GM10248 (cell line): ENCODE results near the gene PNMT.

Experiments
- CTCF ChIA-PET: fragments of 300-600 bp; sonication (Branson Sonifier 250); formaldehyde crosslinking; extraction: SDS; loops from one replicate; lab custom pipeline; 2021; ENCODE audit warnings: antibody characterized with exemption; lab: Yijun Ruan, JAX
- POLR2A ChIA-PET: fragments of 350-650 bp; sonication (Branson Sonifier 250); formaldehyde crosslinking; extraction: SDS; loops from one replicate; lab custom pipeline; 2020; ENCODE audit warnings: antibody characterized with exemption; lab: Yijun Ruan, JAX
- DNase-seq: peaks from one replicate; pipeline ENCODE4 v3.0.0; 2012; ENCODE audit errors: extremely low spot score
- TF ChIP-seq, protein P1 (sequence below): IDR thresholded peaks from 2 replicates; pipeline ENCODE4 v1.5.1; 2012; ENCODE audit warnings: mild to moderate bottlenecking, low read depth; ENCODE audit errors: extremely low read depth, missing control alignments, control extremely low read depth

PNMT gene

DNA sequence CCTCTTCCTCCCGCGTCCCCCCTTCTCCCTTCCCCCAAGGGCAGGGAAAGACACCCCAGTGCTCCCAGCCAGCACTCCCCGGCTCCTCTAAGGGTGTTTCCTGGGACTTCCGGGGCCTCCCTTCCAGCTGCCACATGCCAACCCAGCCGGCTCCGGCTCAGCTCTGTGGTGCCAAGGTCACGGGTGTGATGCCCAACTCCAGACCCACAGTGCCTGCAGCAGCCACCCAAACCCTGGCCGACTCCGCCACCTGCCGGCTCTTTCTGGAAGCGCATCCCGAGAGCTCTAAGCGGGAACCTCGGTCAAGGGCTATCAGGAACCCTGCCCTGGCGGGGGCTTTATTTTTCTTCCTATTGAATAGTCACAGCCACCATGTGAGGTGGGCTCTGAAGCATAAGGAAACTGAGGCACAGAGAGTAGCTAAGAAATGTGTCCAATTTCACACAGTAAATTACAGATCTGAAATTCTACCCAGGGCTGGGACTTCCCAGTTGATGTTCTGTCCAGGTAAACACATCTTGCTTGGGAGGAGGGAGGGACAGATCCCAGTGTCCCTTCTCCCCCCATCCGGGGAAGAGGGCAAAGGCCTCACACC lies 44.8 kb upstream of the PNMT start:
- ChIA-PET CTCF (interaction anchor here (0.6 to 9.5 kb wide), 42 partner anchors 9 to 463 kb away, joined by 3 to 166 read pairs (median 4); partner anchors contain the start of genes MIEN1, PNMT, PSMD3 and STARD3), POLR2A (interaction anchor here (0.6 kb wide), 2 partner anchors 9 to 174 kb away, joined by 3 to 4 read pairs; no protein-coding TSS in a partner anchor)
- TF ChIP-seq, protein P1, sequence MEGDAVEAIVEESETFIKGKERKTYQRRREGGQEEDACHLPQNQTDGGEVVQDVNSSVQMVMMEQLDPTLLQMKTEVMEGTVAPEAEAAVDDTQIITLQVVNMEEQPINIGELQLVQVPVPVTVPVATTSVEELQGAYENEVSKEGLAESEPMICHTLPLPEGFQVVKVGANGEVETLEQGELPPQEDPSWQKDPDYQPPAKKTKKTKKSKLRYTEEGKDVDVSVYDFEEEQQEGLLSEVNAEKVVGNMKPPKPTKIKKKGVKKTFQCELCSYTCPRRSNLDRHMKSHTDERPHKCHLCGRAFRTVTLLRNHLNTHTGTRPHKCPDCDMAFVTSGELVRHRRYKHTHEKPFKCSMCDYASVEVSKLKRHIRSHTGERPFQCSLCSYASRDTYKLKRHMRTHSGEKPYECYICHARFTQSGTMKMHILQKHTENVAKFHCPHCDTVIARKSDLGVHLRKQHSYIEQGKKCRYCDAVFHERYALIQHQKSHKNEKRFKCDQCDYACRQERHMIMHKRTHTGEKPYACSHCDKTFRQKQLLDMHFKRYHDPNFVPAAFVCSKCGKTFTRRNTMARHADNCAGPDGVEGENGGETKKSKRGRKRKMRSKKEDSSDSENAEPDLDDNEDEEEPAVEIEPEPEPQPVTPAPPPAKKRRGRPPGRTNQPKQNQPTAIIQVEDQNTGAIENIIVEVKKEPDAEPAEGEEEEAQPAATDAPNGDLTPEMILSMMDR: peak; percentile 94
- DNase-seq: peak; percentile 84

DNA sequence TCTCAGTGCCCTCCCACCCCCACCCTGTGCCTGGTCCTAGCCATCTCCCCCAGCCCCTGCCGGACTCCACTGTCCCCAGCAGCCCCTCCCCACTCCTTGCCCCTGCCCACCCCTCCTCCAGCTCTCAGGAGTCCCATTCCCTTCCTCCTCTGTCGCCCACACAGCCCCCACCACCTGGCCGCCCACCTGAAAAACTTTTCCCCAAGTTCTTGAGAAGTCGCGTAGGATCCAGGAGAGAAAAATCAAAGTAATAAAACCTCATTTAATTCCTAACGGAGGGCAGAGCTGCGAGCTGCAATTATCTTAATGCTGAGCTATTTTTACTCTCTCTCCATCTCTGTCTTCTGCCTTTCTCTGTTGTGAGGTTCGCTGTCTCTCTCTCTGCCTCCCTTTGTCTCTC lies 43.9 kb upstream of the PNMT start:
- CTCF ChIA-PET: interaction anchor here (0.7 to 9.5 kb wide), 13 partner anchors 8 to 451 kb away, joined by 3 to 166 read pairs (median 33); partner anchors contain the start of gene MIEN1
- POLR2A ChIA-PET: no interaction called here
- TF ChIP-seq, protein P1: no peak
- no peak for DNase-seq

DNA sequence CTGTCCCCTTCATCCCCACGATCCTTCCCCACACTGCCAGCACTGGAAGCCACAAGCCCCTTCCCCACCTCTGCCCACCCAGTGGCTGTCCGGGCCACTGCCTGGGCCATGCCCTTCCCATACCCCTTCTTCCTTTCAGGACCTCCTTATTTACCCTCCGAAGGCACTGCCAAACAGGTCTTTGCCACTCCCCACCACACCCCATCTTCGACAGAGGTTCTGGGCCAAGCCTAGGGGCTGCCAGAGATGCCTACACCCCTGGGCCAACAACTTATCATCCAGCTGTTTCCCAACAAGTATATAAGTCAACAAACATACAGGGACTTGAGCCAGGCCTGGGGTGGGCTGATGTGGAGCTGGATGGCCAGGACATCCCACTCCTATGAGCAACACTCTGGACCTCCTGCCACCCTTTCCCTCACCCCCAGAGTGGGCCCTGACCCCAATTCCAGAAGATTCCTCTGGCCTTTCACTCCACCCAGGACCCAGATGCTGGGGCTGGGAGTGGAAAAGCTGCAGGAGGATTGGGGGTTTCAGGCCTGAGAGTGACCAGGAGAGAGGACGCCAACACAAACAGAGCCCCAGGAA lies 43.0 kb upstream of the PNMT start:
- ChIA-PET POLR2A (no interaction called here), CTCF (interaction anchor here (0.7 to 9.5 kb wide), 10 partner anchors 7 to 401 kb away, joined by 3 to 166 read pairs (median 5); partner anchors contain the start of gene PSMD3)
- DNase-seq: no peak
- TF ChIP-seq, protein P1: no peak

DNA sequence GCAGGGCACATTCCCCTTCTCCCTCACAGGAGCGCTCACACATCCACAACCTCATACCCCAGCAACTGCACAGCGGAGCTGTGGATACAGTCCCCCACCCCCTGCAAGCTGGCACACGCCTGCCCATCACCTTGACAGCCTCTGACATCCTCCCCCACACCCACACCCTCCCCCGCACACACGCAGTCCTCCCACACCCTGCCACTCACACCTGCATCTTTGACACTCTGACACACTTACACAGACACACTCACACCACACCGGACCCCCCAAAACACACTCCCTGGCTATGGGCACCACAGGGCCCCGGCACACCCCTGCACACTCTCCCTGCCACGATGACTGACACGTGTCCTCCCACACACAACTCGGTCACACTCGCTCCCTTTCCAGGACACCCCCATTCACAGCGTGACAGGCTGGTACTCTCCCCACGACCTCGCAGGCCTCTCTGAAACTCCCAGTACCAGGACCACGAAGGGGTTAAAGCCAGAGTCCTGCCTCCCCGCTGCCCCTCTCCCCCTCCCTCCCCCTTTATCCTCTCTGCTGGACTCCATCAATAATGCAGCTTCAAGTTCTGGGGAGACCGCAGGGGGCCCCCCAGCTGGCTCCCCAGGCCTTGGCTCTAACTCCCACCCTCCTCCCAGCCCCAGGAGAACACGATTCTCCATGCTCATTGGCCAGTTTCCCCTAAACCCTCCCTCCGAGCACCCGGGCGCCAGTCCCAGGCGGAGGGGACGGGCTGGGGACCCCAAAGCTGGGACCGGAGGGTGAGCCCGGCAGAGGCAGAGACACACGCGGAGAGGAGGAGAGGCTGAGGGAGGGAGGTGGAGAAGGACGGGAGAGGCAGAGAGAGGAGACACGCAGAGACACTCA lies 41.8 kb upstream of the PNMT start, which contains the start of gene PPP1R1B:
TSS of gene PPP1R1B (plus strand) at position 782 of the 876 bp plus-strand sequence. CDS start 441 bp downstream, outside the sequence.
- no peak for DNase-seq
- ChIA-PET POLR2A (no interaction called here), CTCF (interaction anchor here (1.5 to 9.5 kb wide), 6 partner anchors 6 to 354 kb away, joined by 4 to 166 read pairs (median 78); partner anchors contain the start of gene PSMD3)
- TF ChIP-seq, protein P1: no peak

DNA sequence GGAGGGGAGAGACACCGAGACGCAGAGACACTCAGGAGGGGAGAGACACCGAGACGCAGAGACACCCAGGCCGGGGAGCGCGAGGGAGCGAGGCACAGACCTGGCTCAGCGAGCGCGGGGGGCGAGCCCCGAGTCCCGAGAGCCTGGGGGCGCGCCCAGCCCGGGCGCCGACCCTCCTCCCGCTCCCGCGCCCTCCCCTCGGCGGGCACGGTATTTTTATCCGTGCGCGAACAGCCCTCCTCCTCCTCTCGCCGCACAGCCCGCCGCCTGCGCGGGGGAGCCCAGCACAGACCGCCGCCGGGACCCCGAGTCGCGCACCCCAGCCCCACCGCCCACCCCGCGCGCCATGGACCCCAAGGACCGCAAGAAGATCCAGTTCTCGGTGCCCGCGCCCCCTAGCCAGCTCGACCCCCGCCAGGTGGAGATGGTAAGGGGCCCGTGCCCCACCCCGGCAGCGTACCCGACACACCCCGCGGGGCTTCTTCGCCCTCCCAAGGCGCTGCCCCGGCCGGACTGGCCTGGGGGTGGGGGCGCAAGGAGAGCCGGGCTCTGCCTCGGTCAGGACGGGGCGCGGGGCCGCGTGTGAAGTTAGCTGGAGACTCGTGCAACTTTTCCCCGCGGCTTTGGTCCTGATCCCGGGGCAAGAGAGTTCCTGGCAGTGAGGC lies 41.1 kb upstream of the PNMT start:
- no peak for DNase-seq
- POLR2A ChIA-PET: no interaction called here
- CTCF ChIA-PET: interaction anchor here (1.2 to 9.5 kb wide), 3 partner anchors 14 to 27 kb away, joined by 4 to 134 read pairs (median 5); no protein-coding TSS in a partner anchor
- TF ChIP-seq, protein P1: no peak
